ENCODE data around the gene GZMA. TPM values are rescaled to one million over a fixed set of nuclear protein-coding genes. Genes with fewer than 3 reads are reported as not detected.
"Not testable (repeated sequence)": the region's sequence is repeated elsewhere in the genome, so short reads cannot be mapped to it uniquely, and the experiment has no call there.

GZMA gene
- polyA plus RNA-seq, 4 donors: 0.33 to 0.85 (median 0.70) TPM

GRCh38 chr5:55105976-55106375 lies 3.5 kb downstream of the GZMA start:
- not testable (repeated sequence) for DNase-seq (ENCODE audit: low read depth in 4 of 4, low spot score in 3 of 4)

GRCh38 chr5:55108661-55109060 lies 6.2 kb downstream of the GZMA start:
- DNase-seq (ENCODE audit: low read depth in 4 of 4, low spot score in 3 of 4): no peak

GRCh38 chr5:55110217-55110616 lies 7.8 kb downstream of the GZMA start:
- no peak for DNase-seq (ENCODE audit: low read depth in 4 of 4, low spot score in 3 of 4)

- no peak for DNase-seq (ENCODE audit: low read depth in 4 of 4, low spot score in 3 of 4)
Measured at GRCh38 chr5:55113327-55113726, 10.9 kb downstream of the GZMA start.

- no peak for DNase-seq (ENCODE audit: low read depth in 4 of 4, low spot score in 3 of 4)
Measured at GRCh38 chr5:55114061-55114460, 11.6 kb downstream of the GZMA start.

GRCh38 chr5:55123365-55123764 lies 20.9 kb downstream of the GZMA start:
- DNase-seq (ENCODE audit: low read depth in 4 of 4, low spot score in 3 of 4): no peak

GRCh38 chr5:55134053-55134722 lies 31.7 kb downstream of the GZMA start:
- no peak for DNase-seq (ENCODE audit: low read depth in 4 of 4, low spot score in 3 of 4)

- no peak for DNase-seq (ENCODE audit: low read depth in 4 of 4, low spot score in 3 of 4)
Measured at GRCh38 chr5:55136521-55136920, 34.1 kb downstream of the GZMA start.

GRCh38 chr5:55140908-55141665 lies 38.6 kb downstream of the GZMA start:
- no peak for DNase-seq (ENCODE audit: low read depth in 4 of 4, low spot score in 3 of 4)

GRCh38 chr5:55141945-55142690 lies 39.7 kb downstream of the GZMA start:
- no peak for DNase-seq (ENCODE audit: low read depth in 4 of 4, low spot score in 3 of 4)

- no peak for DNase-seq (ENCODE audit: low read depth in 4 of 4, low spot score in 3 of 4)
Measured at GRCh38 chr5:55143624-55144023, 41.2 kb downstream of the GZMA start.

- no peak for DNase-seq (ENCODE audit: low read depth in 4 of 4, low spot score in 3 of 4)
Measured at GRCh38 chr5:55146080-55146479, 43.6 kb downstream of the GZMA start.

- DNase-seq (ENCODE audit: low read depth in 4 of 4, low spot score in 3 of 4): peak; percentile 68 to 84 (median 75)
Measured at GRCh38 chr5:55146543-55147151, 44.2 kb downstream of the GZMA start.

- no peak for DNase-seq (ENCODE audit: low read depth in 4 of 4, low spot score in 3 of 4)
Measured at GRCh38 chr5:55149308-55149795, 46.9 kb downstream of the GZMA start.

- DNase-seq (ENCODE audit: low read depth in 4 of 4, low spot score in 3 of 4): no peak
Measured at GRCh38 chr5:55151923-55152842, 49.7 kb downstream of the GZMA start.

- DNase-seq (ENCODE audit: low read depth in 4 of 4, low spot score in 3 of 4): no peak
Measured at GRCh38 chr5:55154873-55155272, 52.4 kb downstream of the GZMA start.

All from left renal pelvis (tissue), 4 donors.